ENCODE measurements around the gene NIFK. TPM values are rescaled to one million over a fixed set of nuclear protein-coding genes. Genes with fewer than 3 reads are reported as not detected.
"Not testable (repeated sequence)": the region's sequence is repeated elsewhere in the genome, so short reads cannot be mapped to it uniquely, and the experiment has no call there.

Gene NIFK
- total RNA-seq, 4 donors from 2014 or later = 33.0 to 97.2 (median 50.1) TPM

DNA sequence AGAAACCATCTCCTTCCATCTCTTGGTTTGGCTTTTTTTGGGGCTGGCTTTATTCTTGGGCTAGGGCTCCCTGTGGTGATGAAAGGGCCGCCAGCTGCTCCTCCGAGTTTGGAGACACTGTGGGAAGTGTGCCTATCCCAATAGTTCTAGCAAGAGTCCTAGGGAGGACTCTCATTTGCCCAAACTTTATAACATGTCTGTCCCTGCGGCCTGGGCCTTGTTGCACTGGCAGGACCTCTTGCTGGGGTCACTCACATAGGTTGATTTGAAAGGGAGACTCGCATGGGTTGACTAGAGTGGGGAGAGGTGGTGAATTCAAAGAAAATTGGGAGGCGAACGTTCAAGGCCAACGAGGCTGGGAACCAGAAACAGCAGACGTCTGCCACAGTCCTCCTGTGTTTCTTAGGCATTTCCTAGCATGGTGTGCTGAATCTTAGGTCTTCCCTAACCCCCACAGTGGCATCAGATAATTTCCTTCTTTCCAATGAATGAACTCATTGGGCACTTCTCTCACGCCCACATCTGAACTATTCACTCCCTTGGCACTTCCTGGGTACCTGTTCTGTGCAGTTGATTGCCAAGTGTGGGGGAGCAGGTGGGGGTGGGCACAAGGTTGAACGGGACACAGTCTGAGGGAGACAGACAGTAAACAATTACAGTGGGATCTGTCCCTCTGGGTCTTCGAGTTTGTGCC lies 26.8 kb downstream of the NIFK start:
- H3K27ac ChIP-seq = no peak overlapping the region
- no peaks in the 10 kb centered on the region for H3K4me1 ChIP-seq
- no peaks in the 10 kb centered on the region for H3K27me3 ChIP-seq
- WGBS, 2 donors = 69 to 73% methylated on average over 11 of the region's 11 CpGs
- H3K36me3 ChIP-seq = no peaks in the 10 kb centered on the region
- H3K4me3 ChIP-seq = no peak overlapping the region
- TF ChIP-seq EP300 (IDR thresholded peaks at IDR 0.05) = no peak
- no peak for TF ChIP-seq POLR2A (IDR thresholded peaks at IDR 0.05)
- no peak for TF ChIP-seq CTCF (IDR thresholded peaks at IDR 0.05)
- H3K9me3 ChIP-seq = no peaks in the 10 kb centered on the region
- DNase-seq (ENCODE audit: low spot score in 2 of 2) = no peak

DNA sequence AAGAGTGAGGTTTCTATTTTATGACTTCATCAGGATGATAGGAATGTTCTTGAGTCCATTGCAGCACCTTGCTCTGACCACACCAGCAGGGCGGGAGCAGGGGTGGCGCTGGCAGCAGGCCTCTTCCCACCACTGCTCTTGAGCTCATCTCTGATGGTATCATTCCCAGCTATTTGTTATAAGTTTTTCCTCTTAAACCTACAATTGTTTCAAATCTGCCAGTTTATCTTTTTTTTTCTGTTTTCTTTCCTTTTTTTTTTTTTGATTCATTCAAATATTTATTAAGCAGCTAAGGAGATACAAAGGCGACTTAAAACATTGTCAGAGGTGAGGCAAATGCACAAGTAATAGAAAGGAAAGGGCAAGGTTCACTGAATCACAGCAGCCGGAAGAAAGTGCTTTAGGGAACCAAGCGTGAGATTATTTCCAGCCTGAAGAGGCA lies 28.7 kb downstream of the NIFK start:
- H3K36me3 ChIP-seq = no peaks in the 10 kb centered on the region
- no peaks in the 10 kb centered on the region for H3K27me3 ChIP-seq
- DNase-seq (ENCODE audit: low spot score in 2 of 2) = no peak
- WGBS, 2 donors = 74 to 84% methylated on average over 5 of the region's 5 CpGs
- no peak overlapping the region for H3K27ac ChIP-seq
- TF ChIP-seq CTCF (IDR thresholded peaks at IDR 0.05) (no peak), POLR2A (IDR thresholded peaks at IDR 0.05) (no peak), EP300 (IDR thresholded peaks at IDR 0.05) (no peak)
- no peaks in the 10 kb centered on the region for H3K4me1 ChIP-seq
- no peaks in the 10 kb centered on the region for H3K9me3 ChIP-seq
- no peak overlapping the region for H3K4me3 ChIP-seq

DNA sequence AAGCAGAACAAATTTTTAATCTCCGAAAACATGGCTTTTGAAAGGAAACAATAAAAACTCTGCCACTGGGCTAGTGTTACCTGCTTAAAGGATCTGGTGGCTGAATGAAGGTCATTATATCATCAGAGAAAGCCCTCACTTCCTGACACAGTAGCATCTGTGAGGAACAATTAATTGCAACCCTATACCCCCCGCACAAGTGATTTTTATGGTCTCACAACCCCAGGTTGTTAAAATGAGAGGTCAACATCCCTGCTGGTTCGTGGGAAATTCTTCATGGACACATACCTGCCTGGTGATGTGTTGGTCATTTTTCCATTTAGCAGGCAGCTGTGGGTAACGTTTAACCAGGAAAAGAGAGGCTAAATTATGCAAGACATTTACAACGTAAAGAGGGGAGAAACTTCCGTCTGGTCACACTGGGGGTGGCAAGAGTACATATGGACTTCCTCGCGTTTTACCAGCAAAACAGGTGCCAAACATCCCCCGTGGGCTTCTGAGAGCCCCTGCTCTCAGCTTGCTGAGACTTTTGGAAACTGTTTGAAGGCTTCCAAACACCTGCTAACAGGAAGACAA lies 29.2 kb downstream of the NIFK start:
- no peak for TF ChIP-seq POLR2A (IDR thresholded peaks at IDR 0.05)
- no peak for TF ChIP-seq EP300 (IDR thresholded peaks at IDR 0.05)
- 42 to 46% methylated on average over 9 of the region's 9 CpGs for WGBS, 2 donors

DNA sequence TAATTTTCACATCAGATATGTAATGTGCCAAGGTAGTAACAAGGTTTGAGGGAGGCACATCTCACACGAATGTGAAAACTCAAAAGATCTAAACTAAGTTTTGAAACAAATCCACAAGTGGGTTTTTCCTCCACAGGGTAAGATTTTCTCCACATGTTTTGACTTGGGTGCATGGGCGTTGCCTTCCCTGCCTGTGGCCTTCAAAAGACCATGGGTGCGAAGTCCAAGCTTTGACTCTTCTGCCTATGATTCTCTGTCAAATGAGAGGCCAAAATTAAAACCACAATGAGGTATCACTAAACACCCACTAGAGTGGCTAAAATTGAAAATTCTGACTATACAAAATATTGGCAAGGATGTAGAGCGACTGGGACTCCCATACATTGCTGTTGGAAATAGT lies 30.7 kb downstream of the NIFK start:
- Histone ChIP-seq H3K36me3 (no peaks in the 10 kb centered on the region), H3K27me3 (no peaks in the 10 kb centered on the region), H3K9me3 (no peaks in the 10 kb centered on the region), H3K4me3 (no peak overlapping the region), H3K4me1 (no peaks in the 10 kb centered on the region), H3K27ac (no peak overlapping the region)
- TF ChIP-seq EP300 (IDR thresholded peaks at IDR 0.05) = no peak
- no peak for TF ChIP-seq CTCF (IDR thresholded peaks at IDR 0.05)
- no peak for TF ChIP-seq POLR2A (IDR thresholded peaks at IDR 0.05)
- DNase-seq (ENCODE audit: low spot score in 2 of 2) = no peak
- WGBS, 2 donors = 91 to 92% methylated on average over 4 of the region's 4 CpGs

More for the DNA sequence above, 29.2 kb downstream of the NIFK start:
- no peak overlapping the region for H3K27ac ChIP-seq
- no peaks in the 10 kb centered on the region for H3K4me1 ChIP-seq
- no peaks in the 10 kb centered on the region for H3K9me3 ChIP-seq
- H3K36me3 ChIP-seq = no peaks in the 10 kb centered on the region
- no peak for DNase-seq (ENCODE audit: low spot score in 2 of 2)
- no peak overlapping the region for H3K4me3 ChIP-seq
- H3K27me3 ChIP-seq = no peaks in the 10 kb centered on the region

DNA sequence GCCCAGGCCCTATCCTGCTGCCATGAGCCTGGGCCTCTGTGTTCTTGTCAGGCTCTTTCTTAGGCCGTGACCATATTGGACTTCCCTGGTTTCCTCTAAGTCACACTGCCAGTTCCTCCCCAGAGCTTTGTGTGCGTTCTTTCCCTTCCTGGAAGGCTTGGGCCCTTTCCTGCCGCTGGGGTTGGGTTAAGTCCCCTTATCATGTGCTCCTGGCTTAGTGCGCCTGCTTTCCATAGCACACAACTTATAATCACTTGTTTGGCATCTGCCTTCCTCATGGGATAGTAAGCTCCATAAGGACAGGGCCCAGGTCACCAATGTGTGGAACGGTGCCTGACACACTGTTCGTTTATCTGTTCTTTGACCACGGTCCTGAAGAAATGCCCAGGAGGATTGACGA lies 31.3 kb downstream of the NIFK start:
- H3K36me3 ChIP-seq = no peaks in the 10 kb centered on the region
- 81 to 83% methylated on average over 8 of the region's 8 CpGs for WGBS, 2 donors
- DNase-seq (ENCODE audit: low spot score in 2 of 2) = no peak
- no peak overlapping the region for H3K27ac ChIP-seq
- H3K4me1 ChIP-seq = peaks cover 0 to under 1% (median 0%) of the 10 kb centered on the region in 4 donors
- no peak overlapping the region for H3K4me3 ChIP-seq
- no peaks in the 10 kb centered on the region for H3K27me3 ChIP-seq
- no peaks in the 10 kb centered on the region for H3K9me3 ChIP-seq
- TF ChIP-seq EP300 (IDR thresholded peaks at IDR 0.05) (no peak), POLR2A (IDR thresholded peaks at IDR 0.05) (no peak), CTCF (IDR thresholded peaks at IDR 0.05) (no peak)

DNA sequence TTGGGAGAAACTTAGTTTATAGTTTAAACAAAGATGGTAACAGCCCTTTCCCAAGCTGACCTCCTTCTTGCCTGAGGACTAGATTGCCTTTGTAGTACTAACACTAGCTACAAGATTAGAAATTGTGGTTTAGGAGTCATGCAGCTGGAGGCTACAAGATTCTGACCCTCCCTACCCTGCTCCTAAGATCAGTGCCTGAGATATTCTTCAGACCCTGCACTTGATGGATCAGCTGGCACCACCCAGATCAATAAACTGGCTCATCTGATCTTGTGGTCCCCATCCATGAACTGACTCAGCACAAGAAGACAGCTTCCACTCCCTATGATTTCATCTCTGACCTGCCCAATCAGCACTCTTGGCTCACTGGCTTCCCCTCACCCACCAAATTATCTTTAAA lies 34.9 kb downstream of the NIFK start:
- not testable (repeated sequence) for H3K27me3 ChIP-seq; H3K27ac ChIP-seq; H3K36me3 ChIP-seq; H3K4me3 ChIP-seq; DNase-seq (ENCODE audit: low spot score in 2 of 2); H3K9me3 ChIP-seq; H3K4me1 ChIP-seq
